OCI-LY7 (cell line): ENCODE results near the gene LAIR2. TPM values are rescaled to one million over a fixed set of nuclear protein-coding genes. Genes with fewer than 3 reads are reported as not detected.
"Not testable (repeated sequence)": the region's sequence is repeated elsewhere in the genome, so short reads cannot be mapped to it uniquely, and the experiment has no call there.

Source experiments
- BruUV-seq: library from RNA; stranded (reverse); fragments of 400-500 nt; replicated peaks from 2 replicates; lab custom pipeline; 2021; lab: Mats Ljungman, UMichigan
- CTCF ChIA-PET: fragments of 300-600 bp; sonication (Branson Sonifier 250); formaldehyde crosslinking; loops from one replicate; lab custom pipeline; 2022; ENCODE audit warnings: antibody characterized with exemption; ENCODE audit not compliant: unreplicated experiment; lab: Charles Lee
- POLR2A ChIA-PET: fragments of 300-600 bp; sonication (Branson Sonifier 250); formaldehyde crosslinking; loops from one replicate; lab custom pipeline; 2022; ENCODE audit warnings: antibody characterized with exemption; lab: Charles Lee
- DNase-seq: peaks from one replicate; pipeline ENCODE4 v3.0.0-alpha.2; 2015; ENCODE audit warnings: low spot score
- H2AFZ ChIP-seq: fragments of 200-600 bp; sonication (generic), shearing (Covaris generic); 2 replicates; pipeline ENCODE4 v1.6.1; 2014; ENCODE audit warnings: mild to moderate bottlenecking, antibody characterized with exemption, low read length, moderate library complexity
- H3K27ac ChIP-seq: fragments of 200-600 bp; sonication (generic); 2 replicates; pipeline ENCODE4 v1.5.1; 2014; ENCODE audit warnings: mixed run types, low read depth, mild to moderate bottlenecking, moderate library complexity, low read length, inconsistent platforms; ENCODE audit not compliant: poor library complexity, severe bottlenecking
- H3K36me3 ChIP-seq: fragments of 200-600 bp; sonication (generic); 2 replicates; pipeline ENCODE4 v1.6.1; 2014; ENCODE audit warnings: mild to moderate bottlenecking, antibody characterized with exemption, low read length, moderate library complexity, mixed read lengths; ENCODE audit not compliant: insufficient read depth
- H3K4me1 ChIP-seq: fragments of 200-600 bp; sonication (generic); 2 replicates; pipeline ENCODE4 v1.5.1; 2014; ENCODE audit warnings: mild to moderate bottlenecking, low read length; ENCODE audit not compliant: insufficient read depth, poor library complexity, severe bottlenecking
- H3K4me2 ChIP-seq: fragments of 200-600 bp; sonication (generic); 2 replicates; pipeline ENCODE4 v1.6.1; 2014; ENCODE audit warnings: mild to moderate bottlenecking, low read length
- H3K4me3 ChIP-seq: fragments of 200-600 bp; sonication (generic); 2 replicates; pipeline ENCODE4 v1.5.1; 2014; ENCODE audit warnings: mild to moderate bottlenecking, low read depth, low read length; ENCODE audit not compliant: poor library complexity, severe bottlenecking
- H3K79me2 ChIP-seq: fragments of 200-600 bp; sonication (generic); 2 replicates; pipeline ENCODE4 v1.6.1; 2016; ENCODE audit warnings: low read depth, mild to moderate bottlenecking, low read length, moderate library complexity, mixed read lengths; ENCODE audit not compliant: insufficient read depth
- H3K9me2 ChIP-seq: fragments of 200-600 bp; sonication (generic); 2 replicates; pipeline ENCODE4 v1.6.1; 2016; ENCODE audit warnings: mild to moderate bottlenecking, low read length, mixed read lengths; ENCODE audit not compliant: insufficient read depth
- H3K9me3 ChIP-seq: fragments of 200-600 bp; sonication (generic); 2 replicates; pipeline ENCODE4 v1.6.1; 2014; ENCODE audit warnings: mild to moderate bottlenecking, mixed run types, low read length, mixed read lengths
- H4K20me1 ChIP-seq: fragments of 200-600 bp; sonication (generic); 2 replicates; pipeline ENCODE4 v1.6.1; 2014; ENCODE audit warnings: mild to moderate bottlenecking, antibody characterized with exemption, low read length, moderate library complexity, mixed read lengths; ENCODE audit not compliant: insufficient read depth
- intact Hi-C: fragments of 100-400 bp; cut with micrococcal nuclease; formaldehyde crosslinking; loops from one replicate; pipeline ENCODE4 v1.10.0; 2022; ENCODE audit not compliant: unreplicated experiment
- total RNA-seq, 2 experiments: library from RNA; depleted of rRNA in 1 of 2; stranded (reverse); fragments of >200 nt in 1 of 2; shearing (Covaris generic) in 1 of 2; gene quantifications; 2 replicates each; pipeline ENCODE4 v1.2.3, GENCODE V29; 2014 to 2022
- TF ChIP-seq, protein P1 (sequence below): fragments of 200-600 bp; sonication (generic); conservative IDR thresholded peaks from 2 replicates; pipeline ENCODE4 v1.5.1; 2014; ENCODE audit warnings: mild to moderate bottlenecking, antibody characterized with exemption, low read length, moderate library complexity, mixed read lengths

The LAIR2 gene
- total RNA-seq, 2 experiments from 2014 or later = not detected

DNA sequence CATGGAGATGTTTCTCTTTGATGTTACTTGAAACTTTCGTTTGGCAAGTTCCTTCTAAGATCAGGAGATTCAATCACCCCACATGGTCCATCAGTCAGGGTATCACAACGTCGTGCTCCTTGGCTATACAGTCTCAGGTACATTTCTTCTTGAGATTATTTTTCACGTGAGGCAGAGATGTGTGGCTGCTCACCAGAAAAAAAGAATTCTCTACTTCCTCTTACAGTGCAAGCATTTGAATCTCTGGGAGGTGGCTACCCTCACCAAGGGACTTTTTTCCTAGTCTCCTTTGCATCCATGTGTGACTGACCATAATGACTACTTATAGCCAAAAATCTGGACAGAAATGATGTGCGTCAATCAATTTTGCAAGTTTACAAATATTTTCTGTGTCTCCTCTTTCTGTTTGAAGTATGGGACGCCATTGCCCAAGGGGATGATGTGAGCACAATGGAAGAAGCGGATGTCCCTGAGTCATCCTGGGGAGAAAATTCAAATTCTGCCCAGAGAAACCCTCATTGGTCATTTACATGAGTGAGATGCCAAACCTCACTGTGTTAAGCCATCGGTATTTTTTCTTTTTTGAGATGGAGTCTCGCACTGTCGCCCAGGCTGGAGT is 8.6 kb upstream of the LAIR2 start:
- no TSS peak for BruUV-seq
- no peaks in the 10 kb centered on the region for H3K79me2 ChIP-seq
- H3K4me2 ChIP-seq = no peak overlapping the region
- no peak overlapping the region for H3K4me3 ChIP-seq
- intact Hi-C loops = no loop called here
- H4K20me1 ChIP-seq = no peaks in the 10 kb centered on the region
- H3K27ac ChIP-seq = no peak overlapping the region
- POLR2A ChIA-PET = no interaction called here
- no peaks in the 10 kb centered on the region for H3K4me1 ChIP-seq
- DNase-seq = no peak
- TF ChIP-seq, protein P1, sequence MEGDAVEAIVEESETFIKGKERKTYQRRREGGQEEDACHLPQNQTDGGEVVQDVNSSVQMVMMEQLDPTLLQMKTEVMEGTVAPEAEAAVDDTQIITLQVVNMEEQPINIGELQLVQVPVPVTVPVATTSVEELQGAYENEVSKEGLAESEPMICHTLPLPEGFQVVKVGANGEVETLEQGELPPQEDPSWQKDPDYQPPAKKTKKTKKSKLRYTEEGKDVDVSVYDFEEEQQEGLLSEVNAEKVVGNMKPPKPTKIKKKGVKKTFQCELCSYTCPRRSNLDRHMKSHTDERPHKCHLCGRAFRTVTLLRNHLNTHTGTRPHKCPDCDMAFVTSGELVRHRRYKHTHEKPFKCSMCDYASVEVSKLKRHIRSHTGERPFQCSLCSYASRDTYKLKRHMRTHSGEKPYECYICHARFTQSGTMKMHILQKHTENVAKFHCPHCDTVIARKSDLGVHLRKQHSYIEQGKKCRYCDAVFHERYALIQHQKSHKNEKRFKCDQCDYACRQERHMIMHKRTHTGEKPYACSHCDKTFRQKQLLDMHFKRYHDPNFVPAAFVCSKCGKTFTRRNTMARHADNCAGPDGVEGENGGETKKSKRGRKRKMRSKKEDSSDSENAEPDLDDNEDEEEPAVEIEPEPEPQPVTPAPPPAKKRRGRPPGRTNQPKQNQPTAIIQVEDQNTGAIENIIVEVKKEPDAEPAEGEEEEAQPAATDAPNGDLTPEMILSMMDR = no peak
- H2AFZ ChIP-seq = no peak overlapping the region
- H3K9me3 ChIP-seq = no peaks in the 10 kb centered on the region
- H3K9me2 ChIP-seq = no peaks in the 10 kb centered on the region
- CTCF ChIA-PET = no interaction called here
- H3K36me3 ChIP-seq = no peaks in the 10 kb centered on the region

DNA sequence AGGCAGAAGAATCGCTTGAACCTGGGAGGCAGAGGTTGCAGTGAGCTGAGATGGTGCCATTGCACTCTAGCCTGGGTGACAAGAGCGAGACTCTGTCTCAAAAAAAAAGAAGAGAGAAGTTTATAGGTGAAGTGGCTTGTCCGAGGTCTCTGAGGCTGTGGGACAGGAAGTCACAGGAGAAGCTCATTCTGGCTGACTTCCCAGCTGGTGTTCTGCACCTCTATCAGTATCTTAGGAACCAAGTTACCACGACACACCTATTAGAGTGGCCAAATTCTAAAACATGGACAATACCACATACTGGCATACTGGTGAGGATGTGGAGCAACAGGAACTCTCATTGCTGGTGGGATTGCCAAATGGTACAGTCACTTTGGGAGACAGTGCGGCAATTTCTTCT is 7.3 kb upstream of the LAIR2 start:
- H3K9me3 ChIP-seq, H3K27ac ChIP-seq, H4K20me1 ChIP-seq, H2AFZ ChIP-seq, DNase-seq, H3K4me2 ChIP-seq, CTCF ChIA-PET, H3K36me3 ChIP-seq, H3K4me3 ChIP-seq, BruUV-seq, H3K4me1 ChIP-seq, H3K9me2 ChIP-seq, POLR2A ChIA-PET, intact Hi-C loops, H3K79me2 ChIP-seq: not testable (repeated sequence)

DNA sequence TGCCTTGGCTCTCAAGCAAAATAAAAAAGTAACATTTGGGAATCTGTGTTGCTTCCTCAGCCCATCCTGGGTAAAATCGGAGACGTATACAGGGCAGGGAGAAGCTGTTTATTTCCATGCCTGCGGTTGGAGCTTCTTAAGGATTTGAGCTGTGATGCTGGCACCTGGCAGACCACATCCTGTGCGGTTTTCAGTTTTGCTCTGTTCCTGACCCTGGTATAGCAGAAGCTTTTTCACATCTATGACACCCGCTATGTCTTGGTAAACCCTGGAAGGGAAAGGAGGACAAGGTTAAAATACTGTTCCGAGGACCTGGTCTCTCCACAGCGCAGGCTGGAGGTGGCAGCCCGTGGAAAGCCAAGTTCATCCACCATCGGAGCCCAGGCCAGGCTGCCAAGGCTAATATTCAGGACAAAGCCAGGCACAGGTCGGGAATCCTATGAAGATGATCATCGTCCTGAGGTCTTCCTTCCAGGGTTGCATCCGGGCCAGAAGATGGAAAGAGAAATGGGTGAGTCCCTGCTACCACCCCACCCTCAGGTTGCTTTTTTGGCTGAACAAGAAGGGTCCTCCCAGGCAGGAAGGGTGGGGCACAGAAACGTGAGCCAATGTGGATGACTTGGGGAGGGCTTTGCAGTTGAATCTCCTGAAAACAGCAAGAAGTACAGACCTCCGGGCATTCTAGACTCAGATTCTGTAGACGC is 4.7 kb upstream of the LAIR2 start:
- H3K4me3 ChIP-seq, H3K27ac ChIP-seq, H3K36me3 ChIP-seq, H4K20me1 ChIP-seq, H3K4me1 ChIP-seq, H3K9me3 ChIP-seq, intact Hi-C loops, CTCF ChIA-PET, H3K4me2 ChIP-seq, POLR2A ChIA-PET, H3K9me2 ChIP-seq, BruUV-seq, H3K79me2 ChIP-seq, H2AFZ ChIP-seq: not testable (repeated sequence)
- peak; percentile 9 for DNase-seq

DNA sequence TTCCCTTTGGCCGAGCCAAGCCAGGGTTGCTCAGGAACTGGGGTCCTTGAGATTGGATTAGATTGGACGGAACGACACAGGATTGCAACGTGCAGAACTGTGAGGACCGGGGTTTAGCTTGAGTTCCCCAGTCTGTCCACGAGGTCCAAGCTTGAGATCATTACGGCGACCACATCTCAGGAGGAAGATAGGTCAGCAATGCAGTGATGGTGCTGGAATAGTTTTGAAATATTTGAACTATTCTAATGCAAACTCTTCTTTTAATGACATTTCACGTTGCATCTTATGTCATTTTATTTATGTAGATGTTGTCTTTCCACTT is 4.2 kb upstream of the LAIR2 start:
- H3K9me3 ChIP-seq, H3K27ac ChIP-seq, H3K4me1 ChIP-seq, H3K4me3 ChIP-seq, CTCF ChIA-PET, H3K4me2 ChIP-seq, H3K36me3 ChIP-seq, intact Hi-C loops, H2AFZ ChIP-seq, H3K9me2 ChIP-seq, POLR2A ChIA-PET, H4K20me1 ChIP-seq, DNase-seq, BruUV-seq, H3K79me2 ChIP-seq: not testable (repeated sequence)

DNA sequence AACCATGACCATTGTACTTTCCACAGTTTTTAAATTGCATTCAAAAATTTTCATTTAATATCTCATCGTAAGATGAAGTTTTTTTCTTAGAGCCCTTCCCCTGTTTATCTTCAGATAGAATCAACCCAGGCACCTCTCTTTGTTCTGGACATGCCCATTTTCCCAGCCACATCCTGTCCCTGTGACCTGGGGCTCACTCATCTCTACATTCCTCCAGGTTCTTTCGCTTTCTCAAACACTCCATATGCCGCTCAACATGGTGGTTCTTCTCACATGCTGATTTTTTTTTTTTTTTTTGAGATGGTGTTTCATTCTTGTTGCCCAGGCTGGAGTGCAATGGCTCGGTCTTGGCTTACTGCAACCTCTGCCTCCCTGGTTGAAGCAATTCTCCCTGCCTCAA is 2.9 kb downstream of the LAIR2 start:
- H3K9me3 ChIP-seq, H3K4me2 ChIP-seq, H3K27ac ChIP-seq, POLR2A ChIA-PET, DNase-seq, H3K4me1 ChIP-seq, H3K9me2 ChIP-seq, H3K36me3 ChIP-seq, H3K79me2 ChIP-seq, H4K20me1 ChIP-seq, intact Hi-C loops, BruUV-seq, H3K4me3 ChIP-seq, H2AFZ ChIP-seq, CTCF ChIA-PET: not testable (repeated sequence)
